Transverse colon (tissue), 4 donors: Measurements from ENCODE around the gene RNF215. TPM values are rescaled to one million over a fixed set of nuclear protein-coding genes. Genes with fewer than 3 reads are reported as not detected.

Source experiments
- DNase-seq: peaks from one replicate; pipeline ENCODE4 v3.0.0-alpha.2; 2019
- H3K27ac ChIP-seq, 4 donors: fragments of 200-600 bp; sonication (generic); 2 replicates each; pipeline ENCODE4 v1.5.1; 2016 to 2018; ENCODE audit warnings: inconsistent platforms in 4 of 4
- H3K27me3 ChIP-seq: fragments of 200-600 bp; sonication (generic); 2 replicates; pipeline ENCODE4 v1.5.1; 2017; ENCODE audit warnings: inconsistent platforms
- H3K36me3 ChIP-seq, 4 donors: fragments of 200-600 bp; sonication (generic); 2 replicates each; pipeline ENCODE4 v1.5.1; 2017 to 2019; ENCODE audit warnings: inconsistent platforms in 4 of 4
- H3K4me1 ChIP-seq, 4 donors: fragments of 200-600 bp; sonication (generic); 2 replicates each; pipeline ENCODE4 v1.5.1; 2017 to 2020; ENCODE audit warnings: inconsistent platforms in 4 of 4
- H3K4me3 ChIP-seq, 4 donors: fragments of 200-600 bp; sonication (generic); 1 replicate in 1 of 4; 2 replicates in 3 of 4; pipeline versions ENCODE4 v1.5.1 to v1.6.1; 2017 to 2019; ENCODE audit warnings: inconsistent platforms in 4 of 4
- H3K9me3 ChIP-seq, 2 donors: fragments of 200-600 bp; sonication (generic); 2 replicates each; pipeline ENCODE4 v1.5.1; 2017 to 2019; ENCODE audit warnings: inconsistent platforms in 2 of 2
- EP300 ChIP-seq: sonication (generic); formaldehyde crosslinking; IDR thresholded peaks from one replicate; pipeline ENCODE4 v1.6.1; 2017; ENCODE audit warnings: antibody characterized with exemption, low read depth
- POLR2A ChIP-seq: fragments of 450-650 bp; IDR thresholded peaks from one replicate; pipeline ENCODE4 v1.6.1; 2016; ENCODE audit warnings: antibody characterized with exemption, mild to moderate bottlenecking, moderate library complexity
- POLR2AphosphoS5 ChIP-seq, 3 donors: sonication (generic); formaldehyde crosslinking; IDR thresholded peaks; one replicate each; pipeline ENCODE4 v1.6.1; 2016; ENCODE audit warnings: antibody characterized with exemption in 3 of 3
- WGBS, 2 donors: methylation state at CpG; one replicate each; pipeline ENCODE4 v1.1.5; 2018; ENCODE audit warnings: low coverage in 1 of 2; 5-methylcytosine and 5-hydroxymethylcytosine counted together
- in situ Hi-C, 4 donors: fragments of 200-750 bp; cut with MboI; loops; one replicate each; pipeline versions ENCODE4 v1.15.0 to v1.15.1; 2017; ENCODE audit warnings: low sequenced_read_pairs in 3 of 4, low pct_ligation_motif_present in 1 of 4, low pct_unique_long_range_greater_than_20kb in 1 of 4
- intact Hi-C: fragments of 100-400 bp; cut with DNase I; formaldehyde crosslinking; loops from one replicate; pipeline ENCODE4 v1.15.1; 2023; ENCODE audit warnings: low total_unique reads
- total RNA-seq, 4 donors: library from RNA; depleted of rRNA; stranded (reverse); fragments of >200 nt; gene quantifications; one replicate each; pipeline ENCODE4 v1.1.0, GENCODE V29; 2016
- TF ChIP-seq, protein P1 (sequence below), 5 experiments: fragments of 200-600 bp in 3 of 5; fragments of 450-650 bp in 2 of 5; sonication (generic) in 3 of 5; IDR thresholded peaks; 1 replicate in 2 of 5; 2 replicates in 3 of 5; pipeline ENCODE4 v1.5.1; 2016 to 2017; ENCODE audit warnings: antibody characterized with exemption in 5 of 5, inconsistent platforms in 3 of 5, mild to moderate bottlenecking in 2 of 5, moderate library complexity in 1 of 5

RNF215 gene
- total RNA-seq, 4 donors from 2014 or later: 3.2 to 65.5 (median 9.8) TPM

DNA sequence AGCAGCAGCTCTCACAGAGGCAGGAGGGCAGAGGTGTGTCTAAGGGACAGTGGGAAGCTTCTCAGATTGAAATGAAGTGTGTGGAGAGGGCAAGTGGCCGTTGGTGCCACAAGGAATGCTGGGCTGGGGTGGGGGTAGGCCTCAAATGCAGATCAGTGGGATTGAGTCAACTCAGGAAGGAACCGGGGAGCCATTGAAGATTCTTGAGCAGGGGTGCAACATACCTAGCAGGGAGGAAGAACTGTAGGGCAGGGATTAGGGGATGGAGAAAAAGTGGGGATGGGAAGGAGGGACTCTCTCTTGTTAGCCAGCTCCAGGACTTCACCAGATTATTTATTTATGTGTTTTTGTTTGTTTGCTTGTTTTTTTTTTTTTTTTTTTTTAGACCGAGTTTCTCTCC is 6.7 kb upstream of the RNF215 start:
- Histone ChIP-seq H3K4me1 (peaks cover 3 to 24% (median 17%) of the 10 kb centered on the region in 4 donors), H3K27me3 (peaks cover 16% of the 10 kb centered on the region), H3K36me3 (no peaks in the 10 kb centered on the region), H3K4me3 (no peak overlapping the region), H3K27ac (no peak overlapping the region), H3K9me3 (no peaks in the 10 kb centered on the region)
- in situ Hi-C loops: loop anchor here (5.0 to 25.0 kb wide), 5 partner anchors 88 to 282 kb away; partner anchors contain the start of genes CASTOR1 (in 1 of the 4) and OSM (in 1 of the 4)
- WGBS, 2 donors: 40 to 80% methylated on average over 1 to 3 of the region's 3 CpGs
- no peak for TF ChIP-seq POLR2A
- TF ChIP-seq EP300: no peak
- TF ChIP-seq, protein P1, sequence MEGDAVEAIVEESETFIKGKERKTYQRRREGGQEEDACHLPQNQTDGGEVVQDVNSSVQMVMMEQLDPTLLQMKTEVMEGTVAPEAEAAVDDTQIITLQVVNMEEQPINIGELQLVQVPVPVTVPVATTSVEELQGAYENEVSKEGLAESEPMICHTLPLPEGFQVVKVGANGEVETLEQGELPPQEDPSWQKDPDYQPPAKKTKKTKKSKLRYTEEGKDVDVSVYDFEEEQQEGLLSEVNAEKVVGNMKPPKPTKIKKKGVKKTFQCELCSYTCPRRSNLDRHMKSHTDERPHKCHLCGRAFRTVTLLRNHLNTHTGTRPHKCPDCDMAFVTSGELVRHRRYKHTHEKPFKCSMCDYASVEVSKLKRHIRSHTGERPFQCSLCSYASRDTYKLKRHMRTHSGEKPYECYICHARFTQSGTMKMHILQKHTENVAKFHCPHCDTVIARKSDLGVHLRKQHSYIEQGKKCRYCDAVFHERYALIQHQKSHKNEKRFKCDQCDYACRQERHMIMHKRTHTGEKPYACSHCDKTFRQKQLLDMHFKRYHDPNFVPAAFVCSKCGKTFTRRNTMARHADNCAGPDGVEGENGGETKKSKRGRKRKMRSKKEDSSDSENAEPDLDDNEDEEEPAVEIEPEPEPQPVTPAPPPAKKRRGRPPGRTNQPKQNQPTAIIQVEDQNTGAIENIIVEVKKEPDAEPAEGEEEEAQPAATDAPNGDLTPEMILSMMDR (IDR thresholded peaks at IDR 0.05): no peak
- DNase-seq: no peak
- intact Hi-C loops: no loop called here

DNA sequence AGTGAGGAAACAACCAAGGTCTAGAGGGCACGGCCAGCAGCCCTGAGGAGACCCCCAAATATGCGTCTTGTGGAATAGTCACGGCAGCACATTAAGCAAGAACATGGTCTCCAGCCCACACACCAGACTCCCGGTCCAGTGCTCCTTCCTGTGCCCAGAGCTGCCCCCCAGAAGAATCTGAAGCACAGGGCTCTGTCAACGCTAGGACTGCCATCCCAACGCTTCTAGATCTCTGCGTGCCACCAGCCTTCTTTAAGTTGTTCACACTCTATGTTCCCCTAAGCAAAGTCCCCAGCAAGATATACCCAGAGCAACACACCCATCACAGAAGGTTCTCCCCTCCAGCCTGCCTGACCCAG is 6.1 kb upstream of the RNF215 start:
- H3K4me3 ChIP-seq: no peak overlapping the region
- peaks cover 3 to 20% (median 17%) of the 10 kb centered on the region in 4 donors for H3K4me1 ChIP-seq
- no peaks in the 10 kb centered on the region for H3K36me3 ChIP-seq
- no peak for DNase-seq
- intact Hi-C loops: no loop called here
- in situ Hi-C loops: loop anchor here (5.0 to 25.0 kb wide), 5 partner anchors 89 to 281 kb away; partner anchors contain the start of genes CASTOR1 (in 1 of the 4) and OSM (in 1 of the 4)
- H3K27me3 ChIP-seq: peaks cover 14% of the 10 kb centered on the region
- no peaks in the 10 kb centered on the region for H3K9me3 ChIP-seq
- no peak overlapping the region for H3K27ac ChIP-seq
- WGBS, 2 donors: 76% methylated on average over 7 of the region's 7 CpGs; no CpG with 5 or more reads in 1 of the 2 donors
- TF ChIP-seq POLR2AphosphoS5 (IDR thresholded peaks at IDR 0.05): no peak
- TF ChIP-seq POLR2A: no peak
- TF ChIP-seq, protein P1 (IDR thresholded peaks at IDR 0.05): no peak
- no peak for TF ChIP-seq EP300

DNA sequence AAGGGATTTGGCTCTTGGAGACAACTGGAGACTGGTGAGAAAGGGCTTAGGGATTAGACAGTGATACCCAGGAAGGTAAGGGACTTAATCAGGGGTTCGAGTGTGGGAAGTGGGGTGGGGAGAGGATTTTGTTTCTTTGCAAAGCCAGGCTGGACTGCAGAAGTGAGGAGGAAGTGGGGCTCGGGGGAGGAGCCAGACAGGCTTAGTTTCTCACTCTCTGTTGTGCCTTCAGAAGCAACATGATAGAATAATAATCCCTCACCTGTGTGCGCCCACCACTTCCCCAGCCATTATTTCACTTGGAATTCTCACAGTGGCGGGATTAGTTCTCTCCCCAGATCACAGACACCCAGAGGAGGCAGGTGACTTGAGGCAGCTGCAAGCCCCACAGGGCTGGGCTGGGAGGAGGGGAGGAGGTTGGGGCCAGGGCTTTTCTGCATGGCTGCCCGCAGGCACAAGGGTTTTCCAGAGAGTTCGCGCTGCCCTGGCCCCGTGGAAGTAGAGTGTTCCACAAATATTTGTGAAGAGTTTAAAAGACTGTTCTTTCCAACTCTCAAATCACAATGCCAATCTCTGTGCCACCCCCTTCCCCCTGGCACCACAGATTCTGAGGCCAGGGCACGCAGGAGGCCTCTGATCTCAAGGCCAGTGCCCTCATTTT is 5.6 kb upstream of the RNF215 start:
- no peak overlapping the region for H3K27ac ChIP-seq
- 75% methylated on average over 9 of the region's 9 CpGs; no CpG with 5 or more reads in 1 of the 2 donors for WGBS, 2 donors
- intact Hi-C loops: no loop called here

More for the DNA sequence above, 5.6 kb upstream of the RNF215 start:
- Histone ChIP-seq H3K36me3 (no peaks in the 10 kb centered on the region), H3K9me3 (no peaks in the 10 kb centered on the region), H3K4me1 (peaks cover 3 to 16% (median 15%) of the 10 kb centered on the region in 4 donors), H3K4me3 (no peak overlapping the region), H3K27me3 (peaks cover 9% of the 10 kb centered on the region)
- in situ Hi-C loops: loop anchor here (5.0 to 25.0 kb wide), 5 partner anchors 90 to 280 kb away; partner anchors contain the start of genes CASTOR1 (in 1 of the 4) and OSM (in 1 of the 4)
- TF ChIP-seq POLR2AphosphoS5 (IDR thresholded peaks at IDR 0.05): no peak
- TF ChIP-seq POLR2A: no peak
- TF ChIP-seq, protein P1 (IDR thresholded peaks at IDR 0.05): no peak
- TF ChIP-seq EP300: no peak
- no peak for DNase-seq
